ENCODE measurements around the gene GIPC2.
"Not testable (repeated sequence)": the region's sequence is repeated elsewhere in the genome, so short reads cannot be mapped to it uniquely, and the experiment has no call there.

The GIPC2 gene

GRCh38 chr1:78036450-78036849 is 9.3 kb upstream of the GIPC2 start:
- no peak for DNase-seq (ENCODE audit: low spot score)

GRCh38 chr1:78038071-78038470 is 7.7 kb upstream of the GIPC2 start:
- DNase-seq (ENCODE audit: low spot score): no peak

GRCh38 chr1:78038491-78038939 is 7.3 kb upstream of the GIPC2 start:
- DNase-seq (ENCODE audit: low spot score): no peak

GRCh38 chr1:78040484-78041089 is 5.2 kb upstream of the GIPC2 start:
- DNase-seq (ENCODE audit: low spot score): no peak

- DNase-seq (ENCODE audit: low spot score): no peak
Measured at GRCh38 chr1:78043436-78043835, 2.3 kb upstream of the GIPC2 start.

GRCh38 chr1:78044796-78045562 is 787 bp upstream of the GIPC2 start:
- peak; percentile 19 for DNase-seq (ENCODE audit: low spot score)

- no peak for DNase-seq (ENCODE audit: low spot score)
Measured at GRCh38 chr1:78045563-78045925, 222 bp upstream of the GIPC2 start.

- DNase-seq (ENCODE audit: low spot score): no peak
Measured at GRCh38 chr1:78047106-78047505, 1.3 kb downstream of the GIPC2 start.

GRCh38 chr1:78047631-78048030 is 1.9 kb downstream of the GIPC2 start:
- DNase-seq (ENCODE audit: low spot score): no peak

GRCh38 chr1:78048446-78048845 is 2.7 kb downstream of the GIPC2 start:
- no peak for DNase-seq (ENCODE audit: low spot score)

GRCh38 chr1:78049396-78049795 is 3.6 kb downstream of the GIPC2 start:
- no peak for DNase-seq (ENCODE audit: low spot score)

- no peak for DNase-seq (ENCODE audit: low spot score)
Measured at GRCh38 chr1:78051005-78051404, 5.2 kb downstream of the GIPC2 start.

- no peak for DNase-seq (ENCODE audit: low spot score)
Measured at GRCh38 chr1:78052685-78053405, 7.1 kb downstream of the GIPC2 start.

GRCh38 chr1:78053498-78053897 is 7.7 kb downstream of the GIPC2 start:
- DNase-seq (ENCODE audit: low spot score): no peak

GRCh38 chr1:78054559-78054958 is 8.8 kb downstream of the GIPC2 start:
- no peak for DNase-seq (ENCODE audit: low spot score)

GRCh38 chr1:78054972-78055371 is 9.2 kb downstream of the GIPC2 start:
- DNase-seq (ENCODE audit: low spot score): no peak

GRCh38 chr1:78055565-78056132 is 9.9 kb downstream of the GIPC2 start:
- no peak for DNase-seq (ENCODE audit: low spot score)

- DNase-seq (ENCODE audit: low spot score): no peak
Measured at GRCh38 chr1:78058670-78059069, 12.9 kb downstream of the GIPC2 start.

GRCh38 chr1:78060857-78061563 is 15.2 kb downstream of the GIPC2 start:
- no peak for DNase-seq (ENCODE audit: low spot score)

- no peak for DNase-seq (ENCODE audit: low spot score)
Measured at GRCh38 chr1:78061825-78062523, 16.2 kb downstream of the GIPC2 start.

- DNase-seq (ENCODE audit: low spot score): not testable (repeated sequence)
Measured at GRCh38 chr1:78064886-78065285, 19.1 kb downstream of the GIPC2 start.

All from iPS-NIHi11 (cell line).